ENCODE results near the gene DDX20.

DDX20 gene, protein sequence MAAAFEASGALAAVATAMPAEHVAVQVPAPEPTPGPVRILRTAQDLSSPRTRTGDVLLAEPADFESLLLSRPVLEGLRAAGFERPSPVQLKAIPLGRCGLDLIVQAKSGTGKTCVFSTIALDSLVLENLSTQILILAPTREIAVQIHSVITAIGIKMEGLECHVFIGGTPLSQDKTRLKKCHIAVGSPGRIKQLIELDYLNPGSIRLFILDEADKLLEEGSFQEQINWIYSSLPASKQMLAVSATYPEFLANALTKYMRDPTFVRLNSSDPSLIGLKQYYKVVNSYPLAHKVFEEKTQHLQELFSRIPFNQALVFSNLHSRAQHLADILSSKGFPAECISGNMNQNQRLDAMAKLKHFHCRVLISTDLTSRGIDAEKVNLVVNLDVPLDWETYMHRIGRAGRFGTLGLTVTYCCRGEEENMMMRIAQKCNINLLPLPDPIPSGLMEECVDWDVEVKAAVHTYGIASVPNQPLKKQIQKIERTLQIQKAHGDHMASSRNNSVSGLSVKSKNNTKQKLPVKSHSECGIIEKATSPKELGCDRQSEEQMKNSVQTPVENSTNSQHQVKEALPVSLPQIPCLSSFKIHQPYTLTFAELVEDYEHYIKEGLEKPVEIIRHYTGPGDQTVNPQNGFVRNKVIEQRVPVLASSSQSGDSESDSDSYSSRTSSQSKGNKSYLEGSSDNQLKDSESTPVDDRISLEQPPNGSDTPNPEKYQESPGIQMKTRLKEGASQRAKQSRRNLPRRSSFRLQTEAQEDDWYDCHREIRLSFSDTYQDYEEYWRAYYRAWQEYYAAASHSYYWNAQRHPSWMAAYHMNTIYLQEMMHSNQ

DNA sequence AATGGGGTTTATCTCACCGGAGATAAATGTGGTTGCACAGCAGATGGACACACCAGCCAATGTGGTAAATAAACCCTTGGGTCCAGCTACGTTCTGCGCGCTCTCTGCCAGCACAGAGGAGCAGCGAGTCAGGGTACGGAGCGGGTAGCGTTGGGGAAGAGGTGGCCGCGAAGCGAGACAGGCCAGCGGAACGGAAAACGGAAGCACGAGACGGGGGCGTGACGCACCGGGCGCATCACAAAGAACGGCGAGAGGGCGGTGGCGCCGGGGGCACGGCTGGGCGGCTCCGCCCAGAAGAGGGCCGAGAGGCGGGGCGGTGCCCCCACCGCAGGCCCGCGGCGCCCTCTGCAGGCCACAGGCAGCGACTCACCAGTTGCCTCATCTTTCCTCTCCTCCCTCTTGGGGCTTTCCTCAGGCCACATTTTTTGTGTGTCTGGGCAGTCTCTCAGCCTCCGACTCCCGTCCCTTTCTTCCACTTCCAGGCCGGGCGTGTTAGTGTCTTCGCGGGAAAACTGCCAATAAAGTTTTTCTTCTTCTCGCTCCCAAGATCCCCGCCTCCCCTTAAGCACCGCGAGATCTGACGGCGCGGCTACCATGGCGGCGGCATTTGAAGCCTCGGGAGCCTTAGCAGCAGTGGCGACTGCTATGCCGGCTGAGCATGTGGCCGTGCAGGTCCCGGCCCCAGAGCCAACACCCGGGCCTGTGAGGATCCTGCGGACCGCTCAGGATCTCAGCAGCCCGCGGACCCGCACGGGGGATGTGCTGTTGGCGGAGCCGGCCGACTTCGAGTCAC lies at the start of gene DDX20:
DDX20 (plus strand) TSS at position 571 of the 793 bp plus-strand sequence; CDS start at position 595, 24 bp downstream.
- DNase-seq: peak; percentile 97

DNA sequence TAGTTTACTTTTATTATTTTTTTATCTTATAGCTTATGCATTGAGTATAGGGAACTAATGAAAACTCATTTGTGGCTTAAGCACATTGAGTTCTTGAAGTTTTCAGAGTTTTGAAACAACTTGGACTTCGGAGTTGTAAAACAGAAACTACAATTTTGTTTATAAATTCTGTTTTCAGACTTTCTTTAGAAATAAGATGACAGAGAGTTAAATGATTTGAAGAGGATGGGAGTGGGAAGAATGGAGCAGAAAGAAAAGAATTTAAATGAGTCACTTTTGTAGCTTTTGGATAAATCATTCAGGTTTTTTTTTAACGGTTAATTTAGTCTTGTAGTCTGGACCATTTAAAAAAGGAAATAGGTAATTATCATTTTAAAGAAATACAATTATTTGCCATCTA lies 48.8 kb upstream of the DDX20 start:
- no peak for DNase-seq

GRCh38 chr1:111707906-111708305 lies 47.8 kb upstream of the DDX20 start:
- DNase-seq: no peak

DNA sequence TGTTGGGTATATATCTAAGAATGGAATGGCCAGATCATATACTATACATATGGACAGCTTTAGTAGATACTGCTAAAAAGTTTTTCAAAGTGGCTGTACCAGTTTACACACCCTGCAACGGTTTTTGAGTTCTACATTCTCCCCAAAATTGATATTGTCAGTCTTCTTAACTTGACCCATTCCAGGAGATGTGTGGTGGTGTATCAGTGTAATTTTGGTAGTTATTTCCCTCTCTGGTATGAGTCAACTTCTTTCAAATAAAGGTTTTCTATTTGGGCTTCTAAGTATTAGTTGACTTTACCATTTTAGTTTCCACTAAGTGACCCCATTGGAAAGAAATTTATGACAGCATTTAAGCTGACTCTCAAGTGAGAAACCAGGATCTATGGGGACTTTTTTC lies 45.7 kb upstream of the DDX20 start:
- no peak for DNase-seq

GRCh38 chr1:111716333-111716732 lies 39.4 kb upstream of the DDX20 start:
- DNase-seq: no peak

- no peak for DNase-seq
Measured at GRCh38 chr1:111717450-111717849, 38.3 kb upstream of the DDX20 start.

DNA sequence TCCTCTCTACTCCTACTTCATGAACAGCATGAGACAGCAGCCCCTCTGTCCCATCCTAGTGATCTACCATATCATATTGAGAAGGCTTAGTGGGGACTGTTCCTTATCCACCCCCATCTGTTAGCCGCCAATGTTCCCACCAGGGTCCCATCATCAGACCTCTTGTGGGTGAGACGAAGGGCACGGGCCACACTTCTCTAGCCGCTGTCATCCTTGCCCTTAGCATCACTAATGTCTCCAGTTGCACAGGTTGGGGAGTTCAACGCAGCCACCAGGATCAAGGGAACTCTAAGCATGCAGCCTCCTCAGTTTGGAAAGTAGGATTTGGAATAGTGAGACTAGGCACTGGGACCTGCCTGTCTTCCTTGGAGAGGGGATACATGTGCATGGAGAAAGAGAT lies 36.6 kb upstream of the DDX20 start:
- no peak for DNase-seq

- DNase-seq: no peak
Measured at GRCh38 chr1:111719674-111720132, 36.0 kb upstream of the DDX20 start.

DNA sequence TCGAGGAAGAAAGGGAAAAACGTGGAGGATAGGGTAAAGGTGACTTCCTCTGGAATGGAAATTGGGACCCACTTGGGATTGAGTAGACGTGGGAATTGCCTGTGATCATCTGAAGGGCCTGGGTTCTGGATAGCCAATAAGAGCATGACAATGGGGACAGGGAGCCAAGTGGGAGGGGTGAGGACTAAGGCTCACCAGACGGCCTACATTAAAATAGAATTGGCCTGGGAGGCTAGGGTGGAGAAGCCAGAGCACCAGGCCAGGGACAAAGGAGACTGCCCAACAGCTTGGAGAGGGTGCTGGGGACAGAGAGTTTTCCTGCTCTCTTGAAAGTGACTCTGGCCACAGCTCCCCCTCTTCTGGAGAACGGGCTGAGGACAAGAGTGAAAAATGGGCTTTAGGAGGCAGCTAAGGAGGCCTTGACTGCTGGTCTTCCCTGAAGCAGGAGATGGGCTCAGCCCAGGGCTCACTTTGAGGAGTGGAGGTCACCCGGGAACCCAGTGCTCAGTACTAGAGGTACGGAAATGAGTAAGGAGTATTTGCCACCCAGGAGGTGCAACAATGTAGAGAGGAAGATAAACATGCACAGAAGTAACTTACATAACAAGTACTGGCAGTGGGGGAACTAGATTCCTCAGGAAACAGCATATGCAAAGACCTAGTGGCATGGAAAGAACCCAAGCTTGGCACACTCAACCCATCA lies 35.3 kb upstream of the DDX20 start:
- no peak for DNase-seq

GRCh38 chr1:111720977-111721786 lies 34.5 kb upstream of the DDX20 start:
- DNase-seq: no peak

- no peak for DNase-seq
Measured at GRCh38 chr1:111723091-111723806, 32.5 kb upstream of the DDX20 start.

- DNase-seq: no peak
Measured at GRCh38 chr1:111723871-111724270, 31.8 kb upstream of the DDX20 start.

DNA sequence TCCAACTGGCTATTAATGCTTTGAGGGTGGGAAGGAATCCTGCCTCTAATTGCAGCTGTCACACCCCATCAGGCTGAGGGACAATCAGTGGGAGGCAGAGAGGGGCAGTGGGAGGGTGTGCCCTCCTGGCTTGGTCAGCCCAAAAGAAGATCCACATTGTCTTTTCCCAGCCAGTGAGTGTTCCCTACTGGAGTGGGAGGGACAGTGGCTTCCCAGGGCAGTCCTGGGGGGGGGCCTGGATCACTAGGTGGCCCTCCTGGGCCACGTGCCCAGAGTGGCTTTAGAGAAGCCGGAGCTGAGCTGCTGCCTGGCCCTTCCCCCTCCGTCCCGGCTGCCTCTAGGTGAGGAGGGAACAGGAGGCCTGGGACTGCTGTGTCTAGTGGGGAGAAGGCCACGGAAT lies 30.5 kb upstream of the DDX20 start:
- no peak for DNase-seq

DNA sequence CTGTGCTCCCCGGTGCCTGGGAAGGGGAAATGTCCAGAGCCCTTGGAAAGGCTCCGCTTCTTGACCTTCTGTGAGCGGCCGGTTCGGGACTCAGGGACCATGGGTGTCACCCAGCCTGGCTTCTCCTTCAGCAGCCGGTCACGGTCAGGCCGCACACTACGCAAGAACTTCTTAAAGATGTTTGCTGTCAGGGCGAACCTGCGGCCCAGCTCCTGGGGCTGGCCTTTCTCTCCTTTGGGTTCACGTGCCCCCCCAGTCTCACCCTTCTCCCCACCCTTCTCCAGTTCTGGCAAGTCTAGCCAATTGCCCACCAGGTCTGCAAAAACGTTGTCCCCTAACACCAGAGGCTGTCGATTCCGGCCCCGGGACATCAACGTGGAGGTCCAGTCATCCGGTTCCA lies 28.6 kb upstream of the DDX20 start:
- DNase-seq: no peak

DNA sequence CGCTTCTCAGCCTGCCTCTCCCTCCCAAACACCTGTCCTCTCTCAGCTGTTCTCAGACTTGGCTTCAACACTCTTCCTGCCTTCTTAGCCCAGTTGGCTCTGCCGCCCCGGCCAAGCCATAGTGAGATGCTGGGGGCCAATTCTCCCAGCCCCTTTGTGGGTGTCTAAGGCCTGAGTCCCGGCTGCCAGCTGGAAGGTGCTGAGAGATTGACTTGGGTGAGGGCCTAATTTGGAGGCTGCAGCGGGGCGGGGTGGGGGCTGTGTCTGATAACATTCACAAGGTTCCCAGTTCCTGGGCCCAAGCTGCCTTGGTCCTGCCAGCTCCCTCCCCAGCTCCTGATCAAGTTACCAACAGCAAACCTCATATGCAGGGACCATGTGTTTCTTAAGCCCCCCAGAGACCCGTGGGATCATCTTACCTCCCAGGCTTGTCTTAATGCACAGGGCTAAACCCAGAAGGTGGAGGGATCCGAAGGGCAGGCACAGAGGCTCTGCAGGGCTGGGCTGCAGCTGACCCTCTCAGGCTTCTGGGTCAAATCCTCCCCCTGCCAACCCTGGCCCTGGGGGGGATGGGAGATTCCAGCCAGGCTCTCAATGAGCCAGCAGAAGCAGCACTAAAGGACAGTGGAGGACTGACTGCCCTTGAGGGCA lies 26.3 kb upstream of the DDX20 start:
- no peak for DNase-seq

DNA sequence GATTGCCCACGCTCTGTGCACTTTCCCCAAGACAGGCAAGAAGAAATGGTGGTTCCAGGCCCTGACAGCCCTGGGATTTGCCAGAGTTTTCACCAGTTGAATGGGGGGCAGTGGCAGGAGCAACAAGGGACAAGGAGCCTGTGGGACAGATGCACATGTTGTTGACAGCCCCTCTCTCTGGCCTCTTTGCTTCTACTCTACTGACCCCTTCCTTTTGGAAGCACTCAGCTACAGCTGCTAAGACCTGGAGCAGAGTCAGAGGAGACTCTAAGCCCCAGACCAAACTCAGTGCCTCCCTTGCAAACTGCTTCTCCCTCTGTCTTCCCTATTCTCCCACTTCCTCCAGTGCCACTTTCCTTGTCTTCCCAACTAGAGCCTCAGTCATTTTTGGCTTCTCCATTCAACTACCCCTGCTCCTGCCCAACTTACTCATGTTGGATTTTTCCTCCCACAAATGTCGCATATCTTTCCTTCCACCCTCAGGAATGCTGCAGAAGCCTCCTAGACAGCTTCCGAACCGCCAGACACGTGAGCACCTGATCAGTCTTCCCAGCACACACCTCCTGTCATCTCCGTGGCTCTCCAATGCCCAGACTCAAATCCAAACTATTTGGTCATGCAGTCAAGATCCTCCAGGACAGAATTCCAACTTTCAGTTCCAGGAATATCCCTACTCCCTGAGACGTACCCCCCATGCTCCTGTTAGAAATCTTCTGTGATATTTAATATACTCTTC lies 25.6 kb upstream of the DDX20 start:
- DNase-seq: no peak

DNA sequence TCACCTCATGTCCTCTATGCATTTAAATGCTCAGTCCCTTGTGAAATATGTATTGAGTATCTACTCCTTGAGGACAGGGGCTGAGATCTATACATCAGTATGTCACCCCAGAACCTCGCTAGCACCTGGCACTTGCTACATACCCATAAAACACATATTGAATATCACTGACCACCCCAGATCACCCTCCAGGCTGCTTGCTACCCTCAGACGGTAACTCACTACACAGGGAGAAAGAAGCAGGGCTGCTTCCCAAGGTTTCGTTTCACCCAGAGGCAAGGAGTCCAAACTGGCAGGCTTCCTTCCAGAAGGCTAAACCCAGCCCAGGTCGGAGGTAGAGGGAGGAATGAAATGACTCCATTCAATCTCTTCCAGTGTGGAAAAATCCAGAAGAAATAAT lies 25.0 kb upstream of the DDX20 start:
- no peak for DNase-seq

DNA sequence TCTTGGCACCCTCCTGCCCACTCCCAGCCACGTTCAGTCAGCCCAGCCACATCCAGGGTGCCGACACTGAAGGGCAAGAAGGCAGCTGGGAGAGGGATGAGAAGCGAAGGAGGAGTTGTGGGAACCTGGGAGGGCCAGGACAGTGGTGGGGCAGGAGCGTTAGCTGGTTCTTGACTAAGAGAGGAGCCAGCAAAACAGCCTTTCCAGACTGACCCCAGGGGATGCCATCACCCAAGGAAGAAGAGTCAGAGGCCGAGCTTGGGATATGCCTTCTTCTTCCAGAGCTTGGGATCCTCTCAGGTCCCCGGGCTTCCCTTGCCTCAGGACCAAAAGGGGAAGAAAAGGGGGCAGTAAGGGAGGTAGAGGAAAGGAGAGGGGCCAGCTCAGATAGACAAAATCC lies 23.7 kb upstream of the DDX20 start:
- DNase-seq: no peak

DNA sequence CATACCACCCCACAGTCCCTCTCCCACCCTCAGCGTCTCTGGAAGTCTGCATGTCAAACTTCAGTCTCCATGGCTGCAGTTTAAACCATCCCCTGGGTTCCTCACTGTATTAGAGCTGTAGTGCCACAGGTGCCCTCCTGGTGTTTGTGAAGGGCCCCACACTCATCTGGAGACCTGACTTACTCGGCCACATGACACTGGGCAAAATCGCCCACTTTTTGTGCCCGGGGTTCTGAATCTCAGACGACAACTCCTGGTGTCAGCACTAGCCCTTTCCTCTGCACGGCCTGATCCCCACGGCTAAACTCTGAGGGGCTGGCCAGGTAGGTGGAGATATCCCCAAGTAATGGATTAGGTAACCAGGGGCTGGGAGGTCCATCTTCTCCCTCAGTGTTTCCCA lies 23.0 kb upstream of the DDX20 start:
- DNase-seq: no peak

Measured in bone marrow (tissue), 2 donors.